SK-N-SH (cell line): ENCODE measurements around the gene KRAS. TPM values are rescaled to one million over a fixed set of nuclear protein-coding genes. Genes with fewer than 3 reads are reported as not detected.

Source experiments
- CTCF ChIA-PET: fragments of 300-600, 350-600 bp; formaldehyde crosslinking; extraction: SDS; loops from one replicate; lab custom pipeline; 2021; lab: Yijun Ruan, JAX
- POLR2A ChIA-PET: fragments of 350-600 bp; sonication (Branson Sonifier 250); formaldehyde crosslinking; extraction: SDS; loops from one replicate; lab custom pipeline; 2020; ENCODE audit warnings: antibody characterized with exemption, inconsistent platforms; lab: Yijun Ruan, JAX
- DNase-seq: peaks from one replicate; pipeline ENCODE4 v3.0.0; 2012
- H2AFZ ChIP-seq: fragments of 200-600 bp; sonication (generic); 2 replicates; pipeline ENCODE4 v1.8.1; 2016; ENCODE audit warnings: antibody characterized with exemption, mild to moderate bottlenecking, low read depth
- H3F3A ChIP-seq: fragments of 200-600 bp; sonication (generic); replicated peaks from 2 replicates; pipeline ENCODE3; 2016; ENCODE audit warnings: antibody characterized with exemption, mild to moderate bottlenecking; ENCODE audit not compliant: insufficient read depth
- H3K27ac ChIP-seq, 2 experiments: fragments of 200-500 bp in 1 of 2; fragments of 200-600 bp in 1 of 2; sonication (Bioruptor generic) in 1 of 2; sonication (generic), shearing (Covaris generic) in 1 of 2; 2 replicates each; pipeline versions ENCODE4 v1.5.1 to v1.6.1; 2014 to 2016; ENCODE audit warnings: low read depth in 2 of 2, inconsistent platforms in 1 of 2, low read length in 1 of 2, mild to moderate bottlenecking in 1 of 2, mixed read lengths in 1 of 2
- H3K27me3 ChIP-seq: fragments of 200-600 bp; sonication (generic), shearing (Covaris generic); 2 replicates; pipeline ENCODE4 v1.6.1; 2016; ENCODE audit warnings: mixed run types; ENCODE audit not compliant: insufficient read depth
- H3K36me3 ChIP-seq, 2 experiments: fragments of 200-500 bp in 1 of 2; fragments of 200-600 bp in 1 of 2; sonication (Bioruptor generic) in 1 of 2; sonication (generic) in 1 of 2; replicated peaks in 1 of 2; 2 replicates each; pipeline versions ENCODE3 to v1.5.1; 2014 to 2016; ENCODE audit warnings: low read length in 1 of 2, mild to moderate bottlenecking in 1 of 2; ENCODE audit not compliant: insufficient read depth in 2 of 2, control insufficient read depth in 1 of 2
- H3K4me1 ChIP-seq, 2 experiments: fragments of 200-500 bp in 1 of 2; fragments of 200-600 bp in 1 of 2; sonication (Bioruptor generic) in 1 of 2; sonication (generic), shearing (Covaris generic) in 1 of 2; 2 replicates each; pipeline versions ENCODE4 v1.5.1 to v1.6.1; 2014 to 2016; ENCODE audit warnings: low read depth in 1 of 2, low read length in 1 of 2, mixed run types in 1 of 2; ENCODE audit not compliant: insufficient read depth in 2 of 2, control insufficient read depth in 1 of 2
- H3K4me2 ChIP-seq: fragments of 200-600 bp; sonication (generic), shearing (Covaris generic); 2 replicates; pipeline ENCODE4 v1.6.1; 2017; ENCODE audit warnings: mixed run types
- H3K4me3 ChIP-seq, 2 experiments: fragments of 200-500 bp in 1 of 2; fragments of 200-600 bp in 1 of 2; sonication (Bioruptor generic) in 1 of 2; sonication (generic), shearing (Covaris generic) in 1 of 2; 2 replicates each; pipeline versions ENCODE4 v1.5.1 to v1.8.1; 2014 to 2016; ENCODE audit warnings: low read depth in 2 of 2, inconsistent platforms in 1 of 2, low read length in 1 of 2, mild to moderate bottlenecking in 1 of 2, mixed read lengths in 1 of 2, moderate library complexity in 1 of 2
- H3K79me2 ChIP-seq: fragments of 200-600 bp; sonication (generic); 2 replicates; pipeline ENCODE4 v1.8.1; 2017; ENCODE audit warnings: mild to moderate bottlenecking; ENCODE audit not compliant: insufficient read depth
- H3K9ac ChIP-seq: fragments of 200-600 bp; sonication (generic); 2 replicates; pipeline ENCODE4 v1.6.1; 2017; ENCODE audit warnings: mixed run types
- H3K9me2 ChIP-seq: fragments of 200-600 bp; sonication (generic); 2 replicates; pipeline ENCODE4 v1.6.1; 2017; ENCODE audit warnings: mixed run types
- H3K9me3 ChIP-seq: fragments of 200-600 bp; sonication (generic); 2 replicates; pipeline ENCODE4 v1.6.1; 2017; ENCODE audit warnings: mixed run types, mild to moderate bottlenecking, moderate library complexity
- H4K20me1 ChIP-seq: fragments of 200-600 bp; sonication (generic); 2 replicates; pipeline ENCODE4 v1.6.1; 2017; ENCODE audit warnings: mild to moderate bottlenecking, mixed run types; ENCODE audit not compliant: insufficient read depth
- CHD2 ChIP-seq: fragments of 150-350 bp; IDR thresholded peaks from 2 replicates; pipeline ENCODE4 v1.6.1; 2018; ENCODE audit warnings: low read length; ENCODE audit not compliant: partially characterized antibody
- FOXJ3 ChIP-seq: sonication (generic); formaldehyde crosslinking; IDR thresholded peaks from 2 replicates; pipeline ENCODE4 v1.5.1; 2020; ENCODE audit warnings: mild to moderate bottlenecking, missing genetic modification reagents
- MXI1 ChIP-seq: IDR thresholded peaks from 2 replicates; pipeline ENCODE4 v1.6.1; 2012; ENCODE audit warnings: mild to moderate bottlenecking, low read depth, low read length, improper control_type of control experiment
- NFIC ChIP-seq: IDR thresholded peaks from 2 replicates; pipeline ENCODE4 v1.4.0; 2012; ENCODE audit warnings: borderline replicate concordance
- RAD21 ChIP-seq: IDR thresholded peaks from 2 replicates; pipeline ENCODE4 v1.6.1; 2012; ENCODE audit warnings: mild to moderate bottlenecking, low read length
- RFX5 ChIP-seq: IDR thresholded peaks from 2 replicates; pipeline ENCODE4 v1.6.1; 2012; ENCODE audit warnings: mild to moderate bottlenecking, improper control_type of control experiment, low read length
- RXRA ChIP-seq: IDR thresholded peaks from 2 replicates; pipeline ENCODE4 v1.4.0; 2012; ENCODE audit warnings: low read depth, mild to moderate bottlenecking, borderline replicate concordance
- TAF1 ChIP-seq: IDR thresholded peaks from 2 replicates; pipeline ENCODE4 v1.6.1; 2012; ENCODE audit warnings: low read depth, mild to moderate bottlenecking, low read length, moderate library complexity, borderline replicate concordance
- TEAD4 ChIP-seq: IDR thresholded peaks from 2 replicates; pipeline ENCODE4 v1.4.0; 2012; ENCODE audit warnings: mild to moderate bottlenecking, borderline replicate concordance; ENCODE audit not compliant: insufficient read depth
- WGBS: methylation state at CpG from one replicate; pipeline ENCODE4 v1.1.6; 2017; ENCODE audit warnings: low lambda C conversion rate; 5-methylcytosine and 5-hydroxymethylcytosine counted together
- polyA plus RNA-seq, 3 experiments: library from polyadenylated mRNA; depleted of rRNA; stranded (reverse); fragments of >200 nt; gene quantifications; 2 replicates each; pipeline ENCODE4 v1.2.3, GENCODE V29; 2012
- TF ChIP-seq, protein P1 (sequence below): IDR thresholded peaks from 2 replicates; pipeline ENCODE4 v1.6.1; 2012; ENCODE audit warnings: mild to moderate bottlenecking, low read depth, low read length, moderate library complexity
- TF ChIP-seq, protein P2 (sequence below): IDR thresholded peaks from 2 replicates; pipeline ENCODE4; 2012

Gene KRAS
- polyA plus RNA-seq, 1 of the 3 experiments (the other 2 are of a cell fraction): 8.0 TPM

DNA sequence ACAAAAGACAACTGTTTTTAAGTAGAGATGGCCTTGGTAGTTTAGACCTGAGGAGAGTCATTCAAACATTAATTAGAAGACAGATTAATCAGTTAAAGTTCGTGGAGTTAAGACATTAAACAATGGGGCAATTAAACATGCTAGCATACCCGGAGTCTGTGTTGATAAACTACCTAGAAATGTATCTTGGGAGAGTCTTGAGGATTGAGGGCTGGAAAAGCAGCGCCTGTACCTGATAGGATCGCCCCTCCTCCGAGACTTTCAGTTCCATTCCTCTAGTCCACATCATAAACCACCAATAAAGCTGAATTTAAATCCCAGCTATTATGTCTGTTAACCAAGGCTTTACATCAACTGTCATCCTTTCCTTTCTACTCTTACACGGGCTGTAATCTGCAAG, 1.0 kb upstream of the KRAS start:
- WGBS: 58% methylated on average over 6 of the region's 6 CpGs
- peak overlapping the region; percentile 74 to 91 for H3K27ac ChIP-seq
- H3K79me2 ChIP-seq: peaks cover 35% of the 10 kb centered on the region
- peak overlapping the region; percentile 99 for H2AFZ ChIP-seq
- ChIA-PET CTCF (interaction anchor here (1.5 to 1.9 kb wide), 2 partner anchors 11 to 136 kb away, joined by 5 to 7 read pairs; no protein-coding TSS in a partner anchor), POLR2A (interaction anchor here (0.6 to 1.4 kb wide), 2 partner anchors 10 to 133 kb away, joined by 4 read pairs; no protein-coding TSS in a partner anchor)
- H3F3A ChIP-seq: peaks cover 5% of the 10 kb centered on the region
- H3K9me3 ChIP-seq: no peaks in the 10 kb centered on the region
- H3K36me3 ChIP-seq: peaks cover 3 to 5% of the 10 kb centered on the region in 2 experiments
- H3K4me3 ChIP-seq: peak overlapping the region; percentile 70 to 91
- H3K9me2 ChIP-seq: no peaks in the 10 kb centered on the region
- no peaks in the 10 kb centered on the region for H3K27me3 ChIP-seq
- no peak for DNase-seq
- H4K20me1 ChIP-seq: peaks cover 21% of the 10 kb centered on the region
- H3K4me1 ChIP-seq: peaks cover 7 to 11% of the 10 kb centered on the region in 2 experiments; a peak in 3 of 4 replicates
- peak overlapping the region; percentile 81 for H3K4me2 ChIP-seq
- H3K9ac ChIP-seq: peak overlapping the region; percentile 78
- TF ChIP-seq TEAD4 (no peak), RAD21 (no peak), MXI1 (no peak), FOXJ3 (no peak), RFX5 (no peak), CHD2 (no peak)
- TF ChIP-seq, protein P1, sequence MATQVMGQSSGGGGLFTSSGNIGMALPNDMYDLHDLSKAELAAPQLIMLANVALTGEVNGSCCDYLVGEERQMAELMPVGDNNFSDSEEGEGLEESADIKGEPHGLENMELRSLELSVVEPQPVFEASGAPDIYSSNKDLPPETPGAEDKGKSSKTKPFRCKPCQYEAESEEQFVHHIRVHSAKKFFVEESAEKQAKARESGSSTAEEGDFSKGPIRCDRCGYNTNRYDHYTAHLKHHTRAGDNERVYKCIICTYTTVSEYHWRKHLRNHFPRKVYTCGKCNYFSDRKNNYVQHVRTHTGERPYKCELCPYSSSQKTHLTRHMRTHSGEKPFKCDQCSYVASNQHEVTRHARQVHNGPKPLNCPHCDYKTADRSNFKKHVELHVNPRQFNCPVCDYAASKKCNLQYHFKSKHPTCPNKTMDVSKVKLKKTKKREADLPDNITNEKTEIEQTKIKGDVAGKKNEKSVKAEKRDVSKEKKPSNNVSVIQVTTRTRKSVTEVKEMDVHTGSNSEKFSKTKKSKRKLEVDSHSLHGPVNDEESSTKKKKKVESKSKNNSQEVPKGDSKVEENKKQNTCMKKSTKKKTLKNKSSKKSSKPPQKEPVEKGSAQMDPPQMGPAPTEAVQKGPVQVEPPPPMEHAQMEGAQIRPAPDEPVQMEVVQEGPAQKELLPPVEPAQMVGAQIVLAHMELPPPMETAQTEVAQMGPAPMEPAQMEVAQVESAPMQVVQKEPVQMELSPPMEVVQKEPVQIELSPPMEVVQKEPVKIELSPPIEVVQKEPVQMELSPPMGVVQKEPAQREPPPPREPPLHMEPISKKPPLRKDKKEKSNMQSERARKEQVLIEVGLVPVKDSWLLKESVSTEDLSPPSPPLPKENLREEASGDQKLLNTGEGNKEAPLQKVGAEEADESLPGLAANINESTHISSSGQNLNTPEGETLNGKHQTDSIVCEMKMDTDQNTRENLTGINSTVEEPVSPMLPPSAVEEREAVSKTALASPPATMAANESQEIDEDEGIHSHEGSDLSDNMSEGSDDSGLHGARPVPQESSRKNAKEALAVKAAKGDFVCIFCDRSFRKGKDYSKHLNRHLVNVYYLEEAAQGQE: no peak

DNA sequence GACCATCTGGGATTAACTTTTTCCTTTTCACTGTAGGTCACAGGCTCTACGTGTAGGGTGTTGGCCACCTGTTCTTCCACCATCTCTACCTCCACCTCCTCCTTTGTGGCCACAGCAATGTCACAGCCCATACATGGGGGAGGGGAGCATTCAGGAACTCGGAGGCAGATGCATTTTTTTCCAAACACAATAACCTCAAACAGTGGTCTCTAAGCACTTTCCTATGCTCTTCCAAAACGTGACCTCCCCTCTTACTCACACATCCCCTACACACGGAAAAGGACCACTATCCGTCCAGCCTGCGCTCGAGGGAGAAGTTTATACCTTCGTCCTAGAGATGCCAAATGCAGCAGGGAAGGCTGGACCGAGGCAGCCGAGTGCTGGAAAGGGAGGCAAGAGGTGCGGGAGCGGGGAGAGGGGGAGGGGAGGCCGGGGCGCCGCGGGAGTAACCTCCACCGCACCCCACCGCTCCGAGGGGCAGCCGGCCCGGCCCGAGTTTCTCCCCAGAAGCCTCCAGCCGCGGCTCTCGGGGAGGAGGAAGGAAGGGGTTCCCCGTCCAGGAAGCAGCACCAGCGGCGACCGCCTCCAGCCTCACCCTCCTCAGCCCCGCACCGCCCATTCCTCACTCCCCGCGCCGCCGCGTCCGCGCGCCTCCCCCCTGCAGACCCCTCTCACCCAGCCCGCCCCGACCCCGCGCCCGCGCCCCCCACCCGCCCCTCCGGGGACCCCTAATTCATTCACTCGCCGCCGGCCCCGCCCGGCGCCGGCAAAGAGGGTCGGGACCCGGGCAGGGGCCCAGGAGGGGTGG, 594 bp downstream of the KRAS start:
- Histone ChIP-seq H3K79me2 (peaks cover 52% of the 10 kb centered on the region), H4K20me1 (peaks cover 29% of the 10 kb centered on the region), H3K9me3 (no peaks in the 10 kb centered on the region), H3K27me3 (no peaks in the 10 kb centered on the region), H3K4me1 (peaks cover 7 to 8% of the 10 kb centered on the region in 2 experiments; a peak in 3 of 4 replicates), H3K4me2 (peak overlapping the region; percentile 70), H3K36me3 (peaks cover 6 to 11% of the 10 kb centered on the region in 2 experiments), H3K9me2 (no peaks in the 10 kb centered on the region), H3F3A (peaks cover 5% of the 10 kb centered on the region), H3K27ac (peak overlapping the region; percentile 66 to 87), H2AFZ (no peak overlapping the region)
- CTCF ChIA-PET: interaction anchor here (1.0 to 1.9 kb wide), 4 partner anchors 9 to 137 kb away, joined by 4 to 7 read pairs (median 7); no protein-coding TSS in a partner anchor
- DNase-seq: peak; percentile 71
- WGBS: 1% methylated on average over 16 of the region's 56 CpGs
- TF ChIP-seq NFIC: no peak
- TF ChIP-seq MXI1: peak; percentile 22; the same call in 1 of the 2 replicates
- TF ChIP-seq TAF1: 0 out of 2 replicates have a peak, but pooled peaks have one; percentile 12
- TF ChIP-seq CHD2: peak; percentile 53
- TF ChIP-seq RXRA: no peak
- TF ChIP-seq, protein P2, sequence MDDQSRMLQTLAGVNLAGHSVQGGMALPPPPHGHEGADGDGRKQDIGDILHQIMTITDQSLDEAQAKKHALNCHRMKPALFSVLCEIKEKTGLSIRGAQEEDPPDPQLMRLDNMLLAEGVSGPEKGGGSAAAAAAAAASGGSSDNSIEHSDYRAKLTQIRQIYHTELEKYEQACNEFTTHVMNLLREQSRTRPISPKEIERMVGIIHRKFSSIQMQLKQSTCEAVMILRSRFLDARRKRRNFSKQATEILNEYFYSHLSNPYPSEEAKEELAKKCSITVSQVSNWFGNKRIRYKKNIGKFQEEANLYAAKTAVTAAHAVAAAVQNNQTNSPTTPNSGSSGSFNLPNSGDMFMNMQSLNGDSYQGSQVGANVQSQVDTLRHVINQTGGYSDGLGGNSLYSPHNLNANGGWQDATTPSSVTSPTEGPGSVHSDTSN: no peak
- TF ChIP-seq, all 33 proteins: peak for 3
- H3K4me3 ChIP-seq: peak overlapping the region; percentile 86 to 91
- peak overlapping the region; percentile 89 for H3K9ac ChIP-seq
- POLR2A ChIA-PET: interaction anchor here (0.9 to 1.4 kb wide), 4 partner anchors 9 to 137 kb away, joined by 3 to 4 read pairs (median 4); no protein-coding TSS in a partner anchor
